Endothelial cell (in vitro differentiated cells): Measurements from ENCODE around the gene SLC1A1. TPM values are rescaled to one million over a fixed set of nuclear protein-coding genes. Genes with fewer than 3 reads are reported as not detected.

Source experiments
- DNase-seq: peaks from one replicate; pipeline ENCODE4 v3.0.0; 2021; ENCODE audit warnings: low spot score
- H3K27ac Mint-ChIP-seq: one replicate; pipeline ENCODE4 v1.8.0; 2021; ENCODE audit warnings: mixed read lengths, inconsistent platforms; ENCODE audit not compliant: unreplicated experiment
- H3K27me3 Mint-ChIP-seq: one replicate; pipeline ENCODE4 v1.8.0; 2021; ENCODE audit warnings: mild to moderate bottlenecking, moderate library complexity, mixed read lengths, inconsistent platforms; ENCODE audit not compliant: unreplicated experiment
- H3K36me3 Mint-ChIP-seq: one replicate; pipeline ENCODE4 v1.8.0; 2021; ENCODE audit warnings: mild to moderate bottlenecking, low read depth, mixed read lengths, inconsistent platforms; ENCODE audit not compliant: unreplicated experiment
- H3K4me1 Mint-ChIP-seq: one replicate; pipeline ENCODE4 v1.8.0; 2021; ENCODE audit warnings: mild to moderate bottlenecking, mixed read lengths, inconsistent platforms; ENCODE audit not compliant: unreplicated experiment
- H3K4me3 Mint-ChIP-seq: one replicate; pipeline ENCODE4 v1.8.0; 2021; ENCODE audit warnings: mild to moderate bottlenecking, mixed read lengths, inconsistent platforms; ENCODE audit not compliant: unreplicated experiment
- H3K9me3 Mint-ChIP-seq: one replicate; pipeline ENCODE4 v1.8.0; 2021; ENCODE audit warnings: mixed read lengths, inconsistent platforms; ENCODE audit not compliant: unreplicated experiment
- CTCF ChIP-seq: fragments of 200-600 bp; sonication (generic); IDR thresholded peaks from one replicate; pipeline ENCODE4 v1.5.0; 2021; ENCODE audit warnings: antibody characterized with exemption; ENCODE audit not compliant: unreplicated experiment
- total RNA-seq: library from RNA; stranded (reverse); fragmentation: NEBNext Ultra II Directional; extraction: Animal tissue kit (Norgen Biotek cat#: 25700); gene quantifications from one replicate; pipeline ENCODE4 v1.2.1, GENCODE V29; 2021; ENCODE audit not compliant: unreplicated experiment

The SLC1A1 gene
- total RNA-seq, 1 donor from 2014 or later = 2.2 TPM

DNA sequence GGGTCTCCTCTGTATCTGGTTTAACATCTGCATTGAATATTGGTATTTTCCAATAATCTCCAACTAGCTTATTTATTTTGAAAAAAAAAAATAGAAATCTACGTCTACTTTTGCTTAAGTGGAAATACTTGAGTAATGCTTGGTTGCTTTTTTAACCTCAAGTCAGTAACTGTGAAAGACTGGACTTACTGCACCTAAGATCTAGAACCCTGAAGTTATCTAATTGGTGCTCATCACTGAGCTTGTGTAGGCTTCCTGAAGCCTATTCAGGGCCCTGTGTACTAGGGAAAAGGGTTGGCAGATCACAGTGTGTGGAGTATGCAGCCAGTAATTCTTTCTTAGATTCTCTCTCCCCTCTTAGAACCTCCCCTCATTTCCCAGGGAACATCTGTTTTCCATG lies 16.2 kb downstream of the SLC1A1 start:
- Mint-ChIP-seq H3K4me3 (no peak overlapping the region), H3K4me1 (no peaks in the 10 kb centered on the region), H3K36me3 (no peaks in the 10 kb centered on the region), H3K27ac (no peak overlapping the region), H3K27me3 (no peaks in the 10 kb centered on the region), H3K9me3 (no peaks in the 10 kb centered on the region)
- no peak for DNase-seq
- TF ChIP-seq CTCF = no peak

- Mint-ChIP-seq H3K27ac (no peak overlapping the region), H3K36me3 (no peaks in the 10 kb centered on the region), H3K4me3 (no peak overlapping the region), H3K27me3 (no peaks in the 10 kb centered on the region), H3K4me1 (no peaks in the 10 kb centered on the region), H3K9me3 (no peaks in the 10 kb centered on the region)
- no peak for TF ChIP-seq CTCF
- no peak for DNase-seq
These were observed 17.2 kb downstream of the SLC1A1 start for GRCh38 chr9:4507306-4508130.

DNA sequence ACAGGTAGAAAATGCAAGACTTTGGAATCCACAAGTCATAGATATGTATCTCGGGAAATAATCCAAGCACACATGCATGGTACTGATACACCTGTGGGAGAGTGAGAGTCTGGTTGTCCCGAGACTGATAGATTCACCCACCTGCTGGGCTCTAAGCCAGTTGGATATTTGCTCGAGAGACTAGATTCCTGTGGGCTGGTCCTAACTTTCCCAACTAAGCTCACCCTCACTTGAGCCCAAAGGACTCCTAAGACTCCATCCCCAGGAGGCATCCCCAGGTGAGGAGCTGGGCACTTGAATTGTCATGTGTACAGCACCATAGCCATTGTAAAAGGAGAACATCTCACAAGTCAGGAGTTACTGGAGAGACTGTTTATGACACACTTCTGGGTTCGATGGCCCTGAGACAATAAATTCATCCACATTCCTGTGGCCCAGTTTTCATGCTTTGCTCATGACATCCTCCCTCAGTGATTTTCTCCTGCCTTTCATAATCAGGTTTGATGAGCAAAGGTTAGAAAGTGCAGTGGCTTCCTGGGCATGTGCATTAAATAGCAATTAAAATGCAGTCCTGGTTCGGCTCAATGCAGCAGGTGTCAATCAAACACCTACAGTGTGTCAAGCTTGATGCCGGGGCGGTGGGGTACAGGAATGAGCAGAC lies 18.1 kb downstream of the SLC1A1 start:
- no peak for DNase-seq
- no peak for TF ChIP-seq CTCF
- H3K27ac Mint-ChIP-seq = no peak overlapping the region

GRCh38 chr9:4508907-4509589 lies 18.8 kb downstream of the SLC1A1 start:
- H3K9me3 Mint-ChIP-seq = no peaks in the 10 kb centered on the region
- no peak for TF ChIP-seq CTCF
- no peak overlapping the region for H3K4me3 Mint-ChIP-seq
- H3K27me3 Mint-ChIP-seq = no peaks in the 10 kb centered on the region
- DNase-seq = no peak
- no peaks in the 10 kb centered on the region for H3K36me3 Mint-ChIP-seq
- H3K4me1 Mint-ChIP-seq = no peaks in the 10 kb centered on the region
- H3K27ac Mint-ChIP-seq = no peak overlapping the region

More for the DNA sequence above, 18.1 kb downstream of the SLC1A1 start:
- no peaks in the 10 kb centered on the region for H3K27me3 Mint-ChIP-seq
- no peaks in the 10 kb centered on the region for H3K4me1 Mint-ChIP-seq
- no peaks in the 10 kb centered on the region for H3K36me3 Mint-ChIP-seq
- H3K9me3 Mint-ChIP-seq = no peaks in the 10 kb centered on the region
- no peak overlapping the region for H3K4me3 Mint-ChIP-seq
